A549 (cell line): ENCODE measurements around the gene BEND5. TPM values are rescaled to one million over a fixed set of nuclear protein-coding genes. Genes with fewer than 3 reads are reported as not detected.

Source experiments
- ATAC-seq, 2 experiments: fragments of 200-7000 bp in 1 of 2; fragments of >200 bp in 1 of 2; cut with Nextera tagmentation in 1 of 2; cut with Tn5 transposase in 1 of 2; 3 replicates each; pipeline versions ENCODE4 v1.8.0 to v1.9.1; 2018 to 2020; ENCODE audit warnings: mild to moderate bottlenecking in 1 of 2, moderate library complexity in 1 of 2
- CTCF ChIA-PET: fragments of 300-600 bp; sonication (Branson Sonifier 250); formaldehyde crosslinking; extraction: SDS; loops from one replicate; lab custom pipeline; 2021; ENCODE audit warnings: antibody characterized with exemption, inconsistent platforms; lab: Yijun Ruan, JAX
- POLR2A ChIA-PET: fragments of 350-600 bp; formaldehyde crosslinking; extraction: SDS; loops from one replicate; lab custom pipeline; 2021; ENCODE audit warnings: antibody characterized with exemption, inconsistent platforms; lab: Yijun Ruan, JAX
- DNase-seq, 2 experiments: peaks; one replicate each; pipeline versions ENCODE4 v3.0.0 to v3.0.0-alpha.2; 2011 to 2016; ENCODE audit warnings: low read depth in 1 of 2, low spot score in 1 of 2
- FAIRE-seq: peaks from 2 replicates; lab custom pipeline; 2011; peaks lifted over from hg19 to GRCh38; lab: Jason Lieb, UNC
- H3K27ac ChIP-seq, 2 experiments: fragments of >200 bp; sonication (Bioruptor Twin); formaldehyde crosslinking; 3 replicates each; pipeline ENCODE4 v1.5.1; 2016 to 2017
- H3K4me1 ChIP-seq: fragments of >200 bp; sonication (Bioruptor Twin); formaldehyde crosslinking; 3 replicates; pipeline ENCODE4 v1.6.1; 2016
- H3K4me2 ChIP-seq: fragments of >200 bp; sonication (Bioruptor Twin); formaldehyde crosslinking; 3 replicates; pipeline ENCODE4 v1.6.1; 2016
- H3K4me3 ChIP-seq: fragments of >200 bp; sonication (Bioruptor Twin); formaldehyde crosslinking; 3 replicates; pipeline ENCODE4 v1.5.1; 2016
- H3K9me3 ChIP-seq: fragments of >200 bp; sonication (Bioruptor Twin); formaldehyde crosslinking; 3 replicates; pipeline ENCODE4 v1.6.1; 2016
- BHLHE40 ChIP-seq: IDR thresholded peaks from 2 replicates; pipeline ENCODE4 v1.6.1; 2012; ENCODE audit warnings: low read depth, low read length, inconsistent platforms
- CEBPB ChIP-seq, 2 experiments: fragments of >200 bp in 1 of 2; sonication (Bioruptor Twin) in 1 of 2; formaldehyde crosslinking in 1 of 2; IDR thresholded peaks; 2 replicates each; pipeline ENCODE4 v1.6.1; 2012 to 2016
- CHD4 ChIP-seq: fragments of 200-600 bp; sonication (generic); IDR thresholded peaks from 2 replicates; pipeline ENCODE4 v1.6.1; 2016; ENCODE audit warnings: antibody characterized with exemption, mild to moderate bottlenecking, borderline replicate concordance
- FOSL2 ChIP-seq, 2 experiments: fragments of 450-650 bp in 1 of 2; fragments of >200 bp in 1 of 2; sonication (Bioruptor Twin) in 1 of 2; formaldehyde crosslinking; IDR thresholded peaks; 2 replicates each; pipeline versions ENCODE4 v1.5.0 to v1.6.1; 2016 to 2020; ENCODE audit warnings: mild to moderate bottlenecking in 1 of 2, moderate library complexity in 1 of 2
- HDAC2 ChIP-seq: fragments of 200-600 bp; sonication (generic); IDR thresholded peaks from 2 replicates; pipeline ENCODE4 v1.6.1; 2016
- HEYL ChIP-seq: fragments of 250-450 bp; sonication (Bioruptor Pico); IDR thresholded peaks from 2 replicates; pipeline ENCODE4 v1.8.0; 2021; ENCODE audit warnings: mild to moderate bottlenecking, moderate library complexity
- JUN ChIP-seq, 2 experiments: fragments of >200 bp; sonication (Bioruptor Twin); formaldehyde crosslinking; IDR thresholded peaks; 2 replicates in 1 of 2; 3 replicates in 1 of 2; pipeline ENCODE4 v1.6.1; 2016 to 2017
- KDM1A ChIP-seq: fragments of 200-600 bp; sonication (generic); IDR thresholded peaks from 2 replicates; pipeline ENCODE4 v1.6.1; 2016; ENCODE audit warnings: low read depth, mild to moderate bottlenecking
- KDM5A ChIP-seq: fragments of 200-600 bp; sonication (generic); IDR thresholded peaks from 2 replicates; pipeline ENCODE4 v1.6.1; 2016; ENCODE audit warnings: antibody characterized with exemption, mild to moderate bottlenecking
- RAD21 ChIP-seq, 2 experiments: fragments of >200 bp in 1 of 2; sonication (Bioruptor Twin) in 1 of 2; formaldehyde crosslinking in 1 of 2; IDR thresholded peaks in 1 of 2; conservative IDR thresholded peaks in 1 of 2; 2 replicates in 1 of 2; 3 replicates in 1 of 2; pipeline ENCODE4 v1.6.1; 2012 to 2018; ENCODE audit warnings: inconsistent platforms in 1 of 2
- RARB ChIP-seq: fragments of 250-450 bp; sonication (Bioruptor Pico); IDR thresholded peaks from 2 replicates; pipeline ENCODE4 v1.8.0; 2021; ENCODE audit warnings: mild to moderate bottlenecking, moderate library complexity
- SMC3 ChIP-seq: fragments of >200 bp; sonication (Bioruptor Twin); formaldehyde crosslinking; IDR thresholded peaks from 3 replicates; pipeline ENCODE4 v1.6.1; 2018; ENCODE audit warnings: inconsistent platforms
- TFCP2L1 ChIP-seq: fragments of 250-450 bp; sonication (Bioruptor Pico); IDR thresholded peaks from 2 replicates; pipeline ENCODE4 v1.5.0; 2021; ENCODE audit warnings: mild to moderate bottlenecking
- TP53 ChIP-seq: fragments of 250-450 bp; sonication (Bioruptor Pico); IDR thresholded peaks from 2 replicates; pipeline ENCODE4 v1.5.0; 2021; ENCODE audit warnings: mild to moderate bottlenecking, moderate library complexity
- ZFP36 ChIP-seq: fragments of 450-650 bp; IDR thresholded peaks from 2 replicates; pipeline ENCODE4 v1.6.1; 2014; ENCODE audit warnings: borderline replicate concordance; ENCODE audit not compliant: partially characterized antibody
- ZNF302 ChIP-seq: fragments of 250-450 bp; sonication (Bioruptor Pico); IDR thresholded peaks from 2 replicates; pipeline ENCODE4 v1.9.0; 2021; ENCODE audit warnings: inconsistent platforms, mild to moderate bottlenecking, moderate library complexity
- WGBS: methylation state at CpG from one replicate; pipeline ENCODE4 v1.1.6; 2017; ENCODE audit errors: missing lambda C conversion rate; 5-methylcytosine and 5-hydroxymethylcytosine counted together
- polyA plus RNA-seq, 4 experiments: library from polyadenylated mRNA; depleted of rRNA in 3 of 4; stranded (reverse); fragments of >200 nt; fragmentation: RNase III in 1 of 4; extraction: RNeasy Plus Mini Kit Qiagen cat#74134 plus additional on column Dnase treatment in 1 of 4; gene quantifications; 2 replicates in 3 of 4; 3 replicates in 1 of 4; pipeline ENCODE4 v1.2.3, GENCODE V29; 2011 to 2017
- TF ChIP-seq, protein P1 (sequence below): fragments of 150-350 bp; IDR thresholded peaks from 2 replicates; pipeline ENCODE4 v1.6.1; 2014; ENCODE audit warnings: low read depth, mild to moderate bottlenecking, low read length
- TF ChIP-seq, protein P2 (sequence below): fragments of 250-450 bp; sonication (Bioruptor Pico); IDR thresholded peaks from 2 replicates; pipeline ENCODE4 v1.5.0; 2020; ENCODE audit warnings: low read depth, mild to moderate bottlenecking, moderate library complexity
- TF ChIP-seq, protein P3 (sequence below): fragments of >200 bp; sonication (Bioruptor Twin); formaldehyde crosslinking; IDR thresholded peaks from 3 replicates; pipeline ENCODE4 v1.6.1; 2016
- TF ChIP-seq, protein P4 (sequence below): IDR thresholded peaks from 2 replicates; pipeline ENCODE4 v1.6.1; 2012; ENCODE audit warnings: low read depth, borderline replicate concordance
- TF ChIP-seq, protein P5 (sequence below): fragments of >200 bp; sonication (Bioruptor Twin); formaldehyde crosslinking; IDR thresholded peaks from 3 replicates; pipeline ENCODE4 v1.5.1; 2016
- TF ChIP-seq, protein P6 (sequence below): fragments of 200-600 bp; sonication (generic); IDR thresholded peaks from 2 replicates; pipeline ENCODE4 v1.6.1; 2016; ENCODE audit warnings: antibody characterized with exemption, mild to moderate bottlenecking, moderate library complexity

The BEND5 gene
- polyA plus RNA-seq, 2 of the 4 experiments (the other 2 are of a cell fraction), result not detected

DNA sequence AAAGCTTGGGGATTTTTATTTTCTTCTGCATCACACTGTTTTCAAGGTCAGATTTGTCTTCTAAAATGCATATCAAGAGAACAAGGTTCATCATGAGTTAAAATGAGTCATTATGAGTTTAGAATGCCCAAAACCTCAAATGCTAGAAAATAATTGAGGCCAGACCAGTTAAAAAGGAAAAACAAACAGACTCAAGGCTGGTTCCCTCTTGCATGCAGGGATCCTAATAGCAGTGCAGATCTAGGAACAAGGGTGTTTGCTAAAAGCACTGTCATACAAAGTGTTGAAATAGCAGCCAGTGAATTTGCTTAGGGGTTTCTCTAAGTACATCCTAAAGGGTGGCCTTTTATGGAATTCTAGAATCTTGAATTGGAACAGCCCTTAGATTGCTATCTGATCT lies 15.3 kb downstream of the BEND5 start:
- Histone ChIP-seq H3K27ac (no peak overlapping the region), H3K4me2 (no peak overlapping the region), H3K9me3 (no peaks in the 10 kb centered on the region), H3K4me1 (no peaks in the 10 kb centered on the region), H3K4me3 (no peak overlapping the region)
- ChIA-PET CTCF (no interaction called here), POLR2A (no interaction called here)
- DNase-seq (no peak), FAIRE-seq (no peak), ATAC-seq (no peak)
- no peak for TF ChIP-seq KDM5A

DNA sequence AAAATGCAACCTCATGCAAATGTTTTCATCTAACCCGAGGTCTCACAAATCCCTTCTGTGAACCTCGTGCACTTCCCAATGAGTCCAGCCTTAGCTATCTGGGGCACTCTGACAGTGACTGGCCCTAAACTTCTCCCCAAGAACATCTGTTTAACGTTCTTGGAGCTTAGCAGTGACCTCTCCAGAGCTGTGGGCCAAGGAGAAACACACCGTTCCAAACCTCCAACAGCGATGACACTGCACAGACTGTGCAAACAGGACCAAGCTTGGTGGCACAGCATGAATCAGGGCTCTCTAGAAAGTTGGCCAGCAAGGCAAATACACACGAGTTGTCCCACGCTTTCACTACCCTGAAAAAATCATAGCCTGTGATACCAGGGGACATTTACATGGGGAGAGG lies 15.8 kb downstream of the BEND5 start:
- no peak overlapping the region for H3K27ac ChIP-seq
- ATAC-seq, result no peak
- H3K4me1 ChIP-seq, result no peaks in the 10 kb centered on the region
- TF ChIP-seq ZNF302 (CRISPR knock-in tag) (no peak), TFCP2L1 (CRISPR knock-in tag) (no peak), KDM5A (no peak), JUN (IDR thresholded peaks at IDR 0.05) (no peak), RAD21 (conservative IDR thresholded peaks at IDR 0.05 in 1 of 2, IDR thresholded peaks at IDR 0.05 in 1 of 2) (no peak), HDAC2 (no peak), TP53 (no peak), KDM1A (no peak), CEBPB (IDR thresholded peaks at IDR 0.05) (no peak), CHD4 (no peak), HEYL (CRISPR knock-in tag) (no peak)
- TF ChIP-seq, protein P1, sequence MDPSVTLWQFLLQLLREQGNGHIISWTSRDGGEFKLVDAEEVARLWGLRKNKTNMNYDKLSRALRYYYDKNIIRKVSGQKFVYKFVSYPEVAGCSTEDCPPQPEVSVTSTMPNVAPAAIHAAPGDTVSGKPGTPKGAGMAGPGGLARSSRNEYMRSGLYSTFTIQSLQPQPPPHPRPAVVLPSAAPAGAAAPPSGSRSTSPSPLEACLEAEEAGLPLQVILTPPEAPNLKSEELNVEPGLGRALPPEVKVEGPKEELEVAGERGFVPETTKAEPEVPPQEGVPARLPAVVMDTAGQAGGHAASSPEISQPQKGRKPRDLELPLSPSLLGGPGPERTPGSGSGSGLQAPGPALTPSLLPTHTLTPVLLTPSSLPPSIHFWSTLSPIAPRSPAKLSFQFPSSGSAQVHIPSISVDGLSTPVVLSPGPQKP, result no peak
- TF ChIP-seq, protein P2, sequence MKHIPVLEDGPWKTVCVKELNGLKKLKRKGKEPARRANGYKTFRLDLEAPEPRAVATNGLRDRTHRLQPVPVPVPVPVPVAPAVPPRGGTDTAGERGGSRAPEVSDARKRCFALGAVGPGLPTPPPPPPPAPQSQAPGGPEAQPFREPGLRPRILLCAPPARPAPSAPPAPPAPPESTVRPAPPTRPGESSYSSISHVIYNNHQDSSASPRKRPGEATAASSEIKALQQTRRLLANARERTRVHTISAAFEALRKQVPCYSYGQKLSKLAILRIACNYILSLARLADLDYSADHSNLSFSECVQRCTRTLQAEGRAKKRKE (CRISPR knock-in tag), result no peak
- TF ChIP-seq, protein P3, sequence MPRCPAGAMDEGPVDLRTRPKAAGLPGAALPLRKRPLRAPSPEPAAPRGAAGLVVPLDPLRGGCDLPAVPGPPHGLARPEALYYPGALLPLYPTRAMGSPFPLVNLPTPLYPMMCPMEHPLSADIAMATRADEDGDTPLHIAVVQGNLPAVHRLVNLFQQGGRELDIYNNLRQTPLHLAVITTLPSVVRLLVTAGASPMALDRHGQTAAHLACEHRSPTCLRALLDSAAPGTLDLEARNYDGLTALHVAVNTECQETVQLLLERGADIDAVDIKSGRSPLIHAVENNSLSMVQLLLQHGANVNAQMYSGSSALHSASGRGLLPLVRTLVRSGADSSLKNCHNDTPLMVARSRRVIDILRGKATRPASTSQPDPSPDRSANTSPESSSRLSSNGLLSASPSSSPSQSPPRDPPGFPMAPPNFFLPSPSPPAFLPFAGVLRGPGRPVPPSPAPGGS, result no peak
- TF ChIP-seq, protein P4, sequence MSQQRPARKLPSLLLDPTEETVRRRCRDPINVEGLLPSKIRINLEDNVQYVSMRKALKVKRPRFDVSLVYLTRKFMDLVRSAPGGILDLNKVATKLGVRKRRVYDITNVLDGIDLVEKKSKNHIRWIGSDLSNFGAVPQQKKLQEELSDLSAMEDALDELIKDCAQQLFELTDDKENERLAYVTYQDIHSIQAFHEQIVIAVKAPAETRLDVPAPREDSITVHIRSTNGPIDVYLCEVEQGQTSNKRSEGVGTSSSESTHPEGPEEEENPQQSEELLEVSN, result no peak
- TF ChIP-seq, all 56 proteins: peak for 0
- FAIRE-seq (no peak), DNase-seq (no peak)
- no peak overlapping the region for H3K4me3 ChIP-seq
- 8% methylated on average over 3 of the region's 7 CpGs for WGBS
- H3K4me2 ChIP-seq, result no peak overlapping the region
- POLR2A ChIA-PET, result no interaction called here
- CTCF ChIA-PET, result no interaction called here
- no peaks in the 10 kb centered on the region for H3K9me3 ChIP-seq

DNA sequence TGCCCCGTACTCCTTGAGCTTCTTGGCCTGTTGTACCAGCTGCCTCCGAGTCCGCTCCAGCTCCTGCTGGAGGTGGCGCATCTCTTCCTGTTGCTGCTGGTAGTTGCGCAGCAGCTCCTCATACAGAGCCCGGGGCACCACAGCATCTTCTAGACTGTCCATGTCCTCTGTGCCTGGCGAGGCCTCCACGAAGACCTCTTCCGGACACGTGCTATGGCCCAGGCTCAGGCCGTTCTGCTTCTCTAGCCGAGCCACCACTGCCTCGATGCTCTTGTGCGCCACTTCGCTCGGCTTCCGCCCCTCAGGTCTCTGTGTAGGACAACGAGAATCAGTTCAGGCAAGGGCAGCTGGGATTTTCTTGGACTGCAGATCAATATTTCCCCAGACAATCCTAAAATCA lies 17.7 kb downstream of the BEND5 start:
- WGBS, result 48% methylated on average over 16 of the region's 18 CpGs
- Histone ChIP-seq H3K27ac (no peak overlapping the region), H3K4me3 (no peak overlapping the region), H3K4me1 (no peaks in the 10 kb centered on the region), H3K9me3 (no peaks in the 10 kb centered on the region), H3K4me2 (no peak overlapping the region)
- CTCF ChIA-PET, result interaction anchor here (0.5 kb wide), 1 partner anchor 14 kb away, joined by 3 read pairs; no protein-coding TSS in a partner anchor
- TF ChIP-seq SMC3 (no peak), ZFP36 (no peak), TFCP2L1 (CRISPR knock-in tag) (no peak)
- FAIRE-seq (no peak), ATAC-seq (no peak), DNase-seq (no peak)
- POLR2A ChIA-PET, result no interaction called here

DNA sequence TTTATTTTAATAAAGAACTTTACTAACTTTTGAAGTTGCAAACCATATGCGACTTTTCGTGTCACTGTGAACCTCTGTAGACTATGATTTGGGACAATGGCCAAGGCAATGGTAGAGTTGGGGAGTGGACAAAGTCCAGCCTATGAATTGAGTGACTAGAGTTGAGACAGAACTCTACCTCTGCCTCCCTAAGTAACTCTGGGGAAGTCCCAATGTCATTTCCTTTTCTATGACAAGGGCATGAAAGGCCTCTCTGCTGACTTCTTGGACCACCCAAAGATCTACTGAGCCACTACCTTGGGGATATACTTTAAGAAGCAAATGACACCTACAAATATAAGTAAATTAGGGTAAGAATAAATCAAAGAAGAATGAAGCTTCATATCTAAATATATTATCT lies 19.3 kb downstream of the BEND5 start:
- H3K9me3 ChIP-seq, result no peaks in the 10 kb centered on the region
- ATAC-seq, result no peak
- POLR2A ChIA-PET, result no interaction called here
- no peak overlapping the region for H3K4me2 ChIP-seq
- CTCF ChIA-PET, result no interaction called here
- H3K4me1 ChIP-seq, result no peaks in the 10 kb centered on the region
- no peak overlapping the region for H3K27ac ChIP-seq
- WGBS, result 9% methylated on average over 2 of the region's 2 CpGs
- no peak overlapping the region for H3K4me3 ChIP-seq
- no peak for DNase-seq
- no peak for FAIRE-seq
- no peak for TF ChIP-seq RARB (CRISPR knock-in tag)
- TF ChIP-seq, protein P5, sequence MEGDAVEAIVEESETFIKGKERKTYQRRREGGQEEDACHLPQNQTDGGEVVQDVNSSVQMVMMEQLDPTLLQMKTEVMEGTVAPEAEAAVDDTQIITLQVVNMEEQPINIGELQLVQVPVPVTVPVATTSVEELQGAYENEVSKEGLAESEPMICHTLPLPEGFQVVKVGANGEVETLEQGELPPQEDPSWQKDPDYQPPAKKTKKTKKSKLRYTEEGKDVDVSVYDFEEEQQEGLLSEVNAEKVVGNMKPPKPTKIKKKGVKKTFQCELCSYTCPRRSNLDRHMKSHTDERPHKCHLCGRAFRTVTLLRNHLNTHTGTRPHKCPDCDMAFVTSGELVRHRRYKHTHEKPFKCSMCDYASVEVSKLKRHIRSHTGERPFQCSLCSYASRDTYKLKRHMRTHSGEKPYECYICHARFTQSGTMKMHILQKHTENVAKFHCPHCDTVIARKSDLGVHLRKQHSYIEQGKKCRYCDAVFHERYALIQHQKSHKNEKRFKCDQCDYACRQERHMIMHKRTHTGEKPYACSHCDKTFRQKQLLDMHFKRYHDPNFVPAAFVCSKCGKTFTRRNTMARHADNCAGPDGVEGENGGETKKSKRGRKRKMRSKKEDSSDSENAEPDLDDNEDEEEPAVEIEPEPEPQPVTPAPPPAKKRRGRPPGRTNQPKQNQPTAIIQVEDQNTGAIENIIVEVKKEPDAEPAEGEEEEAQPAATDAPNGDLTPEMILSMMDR, result no peak
- no peak for TF ChIP-seq BHLHE40
- no peak for TF ChIP-seq FOSL2 (IDR thresholded peaks at IDR 0.05)
- TF ChIP-seq FOSL2 (CRISPR knock-in tag; IDR thresholded peaks at IDR 0.05), result no peak
- TF ChIP-seq, protein P6, sequence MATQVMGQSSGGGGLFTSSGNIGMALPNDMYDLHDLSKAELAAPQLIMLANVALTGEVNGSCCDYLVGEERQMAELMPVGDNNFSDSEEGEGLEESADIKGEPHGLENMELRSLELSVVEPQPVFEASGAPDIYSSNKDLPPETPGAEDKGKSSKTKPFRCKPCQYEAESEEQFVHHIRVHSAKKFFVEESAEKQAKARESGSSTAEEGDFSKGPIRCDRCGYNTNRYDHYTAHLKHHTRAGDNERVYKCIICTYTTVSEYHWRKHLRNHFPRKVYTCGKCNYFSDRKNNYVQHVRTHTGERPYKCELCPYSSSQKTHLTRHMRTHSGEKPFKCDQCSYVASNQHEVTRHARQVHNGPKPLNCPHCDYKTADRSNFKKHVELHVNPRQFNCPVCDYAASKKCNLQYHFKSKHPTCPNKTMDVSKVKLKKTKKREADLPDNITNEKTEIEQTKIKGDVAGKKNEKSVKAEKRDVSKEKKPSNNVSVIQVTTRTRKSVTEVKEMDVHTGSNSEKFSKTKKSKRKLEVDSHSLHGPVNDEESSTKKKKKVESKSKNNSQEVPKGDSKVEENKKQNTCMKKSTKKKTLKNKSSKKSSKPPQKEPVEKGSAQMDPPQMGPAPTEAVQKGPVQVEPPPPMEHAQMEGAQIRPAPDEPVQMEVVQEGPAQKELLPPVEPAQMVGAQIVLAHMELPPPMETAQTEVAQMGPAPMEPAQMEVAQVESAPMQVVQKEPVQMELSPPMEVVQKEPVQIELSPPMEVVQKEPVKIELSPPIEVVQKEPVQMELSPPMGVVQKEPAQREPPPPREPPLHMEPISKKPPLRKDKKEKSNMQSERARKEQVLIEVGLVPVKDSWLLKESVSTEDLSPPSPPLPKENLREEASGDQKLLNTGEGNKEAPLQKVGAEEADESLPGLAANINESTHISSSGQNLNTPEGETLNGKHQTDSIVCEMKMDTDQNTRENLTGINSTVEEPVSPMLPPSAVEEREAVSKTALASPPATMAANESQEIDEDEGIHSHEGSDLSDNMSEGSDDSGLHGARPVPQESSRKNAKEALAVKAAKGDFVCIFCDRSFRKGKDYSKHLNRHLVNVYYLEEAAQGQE, result no peak
